A673 (cell line): Measurements from ENCODE around the gene NDUFB11. TPM values are rescaled to one million over a fixed set of nuclear protein-coding genes. Genes with fewer than 3 reads are reported as not detected.
A peak's percentile ranks its signal among the peaks of the same experiment; 100 is the strongest.
"Not testable (repeated sequence)": the region's sequence is repeated elsewhere in the genome, so short reads cannot be mapped to it uniquely, and the experiment has no call there.

Experiments used
- BruUV-seq: library from RNA; stranded (reverse); fragments of 400-500 nt; replicated peaks from 2 replicates; lab custom pipeline; 2021; lab: Mats Ljungman, UMichigan
- CTCF ChIA-PET: fragments of 300-600 bp; sonication (Branson Sonifier 250); formaldehyde crosslinking; loops from one replicate; lab custom pipeline; 2022; ENCODE audit warnings: antibody characterized with exemption; lab: Charles Lee
- POLR2A ChIA-PET: fragments of 300-600 bp; sonication (Branson Sonifier 250); formaldehyde crosslinking; loops from one replicate; lab custom pipeline; 2022; ENCODE audit warnings: antibody characterized with exemption; ENCODE audit not compliant: low non-redundant PET; lab: Charles Lee
- DNase-seq: peaks from one replicate; pipeline ENCODE4 v3.0.0-alpha.2; 2015; ENCODE audit warnings: low spot score
- H3K27ac ChIP-seq: fragments of 200-600 bp; sonication (generic); 2 replicates; pipeline ENCODE4 v1.5.1; 2016; ENCODE audit warnings: mixed run types, low read depth, mild to moderate bottlenecking, mixed read lengths, antibody characterized with exemption, low read length; ENCODE audit not compliant: poor library complexity, severe bottlenecking
- H3K27me3 ChIP-seq: fragments of 200-600 bp; sonication (generic); replicated peaks from 2 replicates; pipeline ENCODE4 v1.6.1; 2017; ENCODE audit warnings: mixed run types, low read depth, mild to moderate bottlenecking, mixed read lengths, antibody characterized with exemption, low read length; ENCODE audit not compliant: insufficient read depth, poor library complexity
- H3K36me3 ChIP-seq: fragments of 200-600 bp; sonication (generic); 2 replicates; pipeline ENCODE4 v1.6.1; 2016; ENCODE audit warnings: mixed run types, mild to moderate bottlenecking, mixed read lengths, antibody characterized with exemption, low read length; ENCODE audit not compliant: insufficient read depth, poor library complexity, severe bottlenecking
- H3K4me1 ChIP-seq: fragments of 200-600 bp; sonication (generic); 2 replicates; pipeline ENCODE4 v1.6.1; 2017; ENCODE audit warnings: mixed run types, mild to moderate bottlenecking, mixed read lengths, antibody characterized with exemption, low read length; ENCODE audit not compliant: insufficient read depth, poor library complexity, severe bottlenecking
- H3K4me3 ChIP-seq: fragments of 200-600 bp; sonication (generic); 2 replicates; pipeline ENCODE4 v1.5.1; 2016; ENCODE audit warnings: low read depth, mixed run types, mild to moderate bottlenecking, mixed read lengths, low read length; ENCODE audit not compliant: poor library complexity, severe bottlenecking
- H3K9me3 ChIP-seq: fragments of 200-600 bp; sonication (generic); 2 replicates; pipeline ENCODE4 v1.6.1; 2016; ENCODE audit warnings: mixed run types, low read depth, mild to moderate bottlenecking, mixed read lengths, antibody characterized with exemption, low read length; ENCODE audit not compliant: poor library complexity, severe bottlenecking
- EZH2 ChIP-seq: fragments of 200-600 bp; sonication (generic); IDR thresholded peaks from 2 replicates; pipeline ENCODE4 v1.6.1; 2017; ENCODE audit warnings: borderline replicate concordance, low read depth, mild to moderate bottlenecking, mixed read lengths, antibody characterized with exemption, low read length; ENCODE audit not compliant: poor library complexity, severe bottlenecking
- intact Hi-C: fragments of 100-400 bp; cut with micrococcal nuclease; formaldehyde crosslinking; loops from one replicate; pipeline ENCODE4 v1.10.0; 2022; ENCODE audit not compliant: unreplicated experiment
- total RNA-seq: library from RNA; stranded (reverse); gene quantifications from 2 replicates; pipeline ENCODE4 v1.2.3, GENCODE V29; 2021
- TF ChIP-seq, protein P1 (sequence below): fragments of 300-800, 200-600 bp; sonication (generic); conservative IDR thresholded peaks from 2 replicates; pipeline ENCODE4 v1.5.1; 2017; ENCODE audit warnings: low read depth, mild to moderate bottlenecking, antibody characterized with exemption, low read length, moderate library complexity, mixed read lengths

NDUFB11 gene
- total RNA-seq, 1 experiment from 2014 or later, result 137 TPM

DNA sequence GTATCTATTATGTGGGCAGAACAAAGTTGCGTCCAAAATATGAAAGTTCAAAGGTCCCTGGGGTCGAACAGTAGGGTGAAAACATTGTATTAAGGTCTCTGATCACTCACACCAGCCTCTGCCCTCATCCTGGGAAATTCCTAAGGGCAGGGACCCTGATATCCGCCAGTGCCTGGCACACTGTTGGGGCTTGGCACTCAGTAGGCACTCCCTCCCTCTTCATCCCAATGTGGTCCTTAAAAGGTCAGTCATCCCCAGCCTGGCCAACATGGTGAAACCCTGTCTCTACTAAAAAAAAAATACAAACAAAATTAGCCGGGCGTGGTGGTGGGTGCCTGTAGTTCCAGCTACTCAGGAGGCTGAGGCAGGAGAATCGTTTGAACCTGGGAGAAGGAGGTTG lies 6.3 kb downstream of the NDUFB11 start:
- Histone ChIP-seq H3K4me3 (no peak overlapping the region), H3K36me3 (peaks cover 8% of the 10 kb centered on the region), H3K4me1 (no peaks in the 10 kb centered on the region), H3K27ac (no peak overlapping the region), H3K27me3 (no peaks in the 10 kb centered on the region), H3K9me3 (no peaks in the 10 kb centered on the region)
- TF ChIP-seq, protein P1, sequence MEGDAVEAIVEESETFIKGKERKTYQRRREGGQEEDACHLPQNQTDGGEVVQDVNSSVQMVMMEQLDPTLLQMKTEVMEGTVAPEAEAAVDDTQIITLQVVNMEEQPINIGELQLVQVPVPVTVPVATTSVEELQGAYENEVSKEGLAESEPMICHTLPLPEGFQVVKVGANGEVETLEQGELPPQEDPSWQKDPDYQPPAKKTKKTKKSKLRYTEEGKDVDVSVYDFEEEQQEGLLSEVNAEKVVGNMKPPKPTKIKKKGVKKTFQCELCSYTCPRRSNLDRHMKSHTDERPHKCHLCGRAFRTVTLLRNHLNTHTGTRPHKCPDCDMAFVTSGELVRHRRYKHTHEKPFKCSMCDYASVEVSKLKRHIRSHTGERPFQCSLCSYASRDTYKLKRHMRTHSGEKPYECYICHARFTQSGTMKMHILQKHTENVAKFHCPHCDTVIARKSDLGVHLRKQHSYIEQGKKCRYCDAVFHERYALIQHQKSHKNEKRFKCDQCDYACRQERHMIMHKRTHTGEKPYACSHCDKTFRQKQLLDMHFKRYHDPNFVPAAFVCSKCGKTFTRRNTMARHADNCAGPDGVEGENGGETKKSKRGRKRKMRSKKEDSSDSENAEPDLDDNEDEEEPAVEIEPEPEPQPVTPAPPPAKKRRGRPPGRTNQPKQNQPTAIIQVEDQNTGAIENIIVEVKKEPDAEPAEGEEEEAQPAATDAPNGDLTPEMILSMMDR, result no peak
- no peak for TF ChIP-seq EZH2
- no peak for DNase-seq
- no TSS peak for BruUV-seq
- CTCF ChIA-PET, result no interaction called here
- POLR2A ChIA-PET, result no interaction called here
- intact Hi-C loops, result no loop called here

DNA sequence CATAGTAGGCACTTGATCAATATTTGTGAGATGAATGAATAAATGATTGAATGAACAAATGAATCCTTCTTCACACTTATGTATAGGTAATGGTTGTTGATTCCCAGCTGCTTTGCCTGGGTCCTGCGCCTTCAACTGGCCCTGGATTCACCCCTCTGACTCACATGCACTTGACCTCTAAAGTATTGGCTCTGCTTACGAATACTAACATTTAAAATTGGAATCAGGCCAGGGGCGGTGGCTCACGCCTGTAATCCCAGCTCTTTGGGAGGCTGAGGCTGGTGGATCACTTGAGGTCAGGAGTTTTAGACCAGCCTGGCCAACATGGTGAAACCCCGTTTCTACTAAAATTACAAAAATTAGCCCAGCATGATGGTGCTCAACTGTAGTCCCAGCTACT lies 8.9 kb downstream of the NDUFB11 start:
- intact Hi-C loops, BruUV-seq, POLR2A ChIA-PET, H3K4me3 ChIP-seq, CTCF ChIA-PET, H3K27me3 ChIP-seq, DNase-seq, H3K27ac ChIP-seq, H3K9me3 ChIP-seq, H3K36me3 ChIP-seq, H3K4me1 ChIP-seq: not testable (repeated sequence)

DNA sequence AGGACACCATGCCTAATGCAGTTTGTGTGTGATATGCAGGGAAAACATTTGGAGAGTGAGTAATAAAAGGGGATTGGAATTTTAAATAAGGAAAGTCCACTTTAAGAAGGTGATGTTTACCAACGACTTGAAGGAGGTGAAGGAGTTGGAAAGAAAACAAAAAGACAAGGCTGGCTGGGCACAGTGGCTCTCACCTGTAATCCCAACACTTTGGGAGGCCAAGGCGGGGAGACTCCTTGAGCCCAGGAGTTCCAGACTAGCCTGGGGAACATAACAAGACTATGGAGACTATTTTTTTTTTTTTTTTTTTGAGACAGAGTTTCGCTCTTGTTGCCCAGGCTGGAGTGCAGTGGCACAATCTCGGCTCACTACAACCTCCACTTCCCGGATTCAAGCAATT lies 11.0 kb downstream of the NDUFB11 start:
- DNase-seq, result no peak
- no peak overlapping the region for H3K4me3 ChIP-seq
- H3K36me3 ChIP-seq, result no peaks in the 10 kb centered on the region
- H3K4me1 ChIP-seq, result no peaks in the 10 kb centered on the region
- ChIA-PET POLR2A (no interaction called here), CTCF (no interaction called here)
- intact Hi-C loops, result no loop called here
- H3K9me3 ChIP-seq, result no peaks in the 10 kb centered on the region
- TF ChIP-seq EZH2, result no peak
- TF ChIP-seq, protein P1, result no peak
- no peak overlapping the region for H3K27ac ChIP-seq
- H3K27me3 ChIP-seq, result no peaks in the 10 kb centered on the region
- no TSS peak for BruUV-seq

DNA sequence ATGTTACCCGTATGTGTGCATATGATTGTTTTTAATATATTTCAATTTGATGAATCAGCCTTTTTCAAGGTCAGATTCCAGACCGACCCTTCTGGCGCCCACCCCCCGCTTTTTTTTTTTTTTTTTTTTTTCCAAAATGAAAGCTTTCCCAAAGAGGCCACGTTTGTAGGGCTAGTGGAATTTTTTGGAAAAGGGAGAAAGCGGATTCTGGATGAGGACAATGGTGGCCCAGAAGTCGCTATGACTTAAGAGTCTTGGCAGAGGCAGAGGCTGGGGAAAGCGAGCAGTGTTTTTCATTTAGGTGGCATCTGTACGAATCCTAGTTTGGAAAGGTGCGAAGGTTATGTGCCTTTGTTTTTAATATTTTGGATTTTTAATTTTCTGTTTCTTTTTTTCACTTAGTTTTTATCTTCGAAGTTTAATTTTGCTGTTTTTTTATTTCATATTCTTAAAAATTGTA lies 14.6 kb downstream of the NDUFB11 start:
- intact Hi-C loops, result no loop called here
- CTCF ChIA-PET, result no interaction called here
- H3K9me3 ChIP-seq, result no peaks in the 10 kb centered on the region
- POLR2A ChIA-PET, result no interaction called here
- no peak for TF ChIP-seq EZH2
- TF ChIP-seq, protein P1, result no peak
- no peaks in the 10 kb centered on the region for H3K27me3 ChIP-seq
- BruUV-seq, result TSS peak; percentile 70
- no peaks in the 10 kb centered on the region for H3K36me3 ChIP-seq
- no peak overlapping the region for H3K27ac ChIP-seq
- H3K4me3 ChIP-seq, result peak overlapping the region; percentile 50
- H3K4me1 ChIP-seq, result no peaks in the 10 kb centered on the region
- DNase-seq, result no peak
